GM21528 (cell line): ENCODE measurements around the gene VRK2.
"Not testable (repeated sequence)": the region's sequence is repeated elsewhere in the genome, so short reads cannot be mapped to it uniquely, and the experiment has no call there.

Experiments used
- ATAC-seq: cut with Tn5 transposase; IDR thresholded peaks from one replicate; pipeline ENCODE4 v1.9.1; 2021; ENCODE audit warnings: mild to moderate bottlenecking, moderate library complexity; ENCODE audit not compliant: unreplicated experiment, low FRiP score

Gene VRK2

GRCh38 chr2:58106896-58107295, 60.3 kb downstream of the VRK2 start:
- ATAC-seq, result no peak

- no peak for ATAC-seq
These were observed 61.5 kb downstream of the VRK2 start for GRCh38 chr2:58107803-58108710.

GRCh38 chr2:58109481-58109880, 62.9 kb downstream of the VRK2 start:
- no peak for ATAC-seq

- no peak for ATAC-seq
These were observed 64.2 kb downstream of the VRK2 start for GRCh38 chr2:58110765-58111164.

GRCh38 chr2:58113563-58113962, 67.0 kb downstream of the VRK2 start:
- ATAC-seq, result not testable (repeated sequence)

GRCh38 chr2:58120626-58121229, 74.1 kb downstream of the VRK2 start:
- ATAC-seq, result no peak

- ATAC-seq, result no peak
These were observed 75.4 kb downstream of the VRK2 start for GRCh38 chr2:58122040-58122439.

- no peak for ATAC-seq
These were observed 75.9 kb downstream of the VRK2 start for GRCh38 chr2:58122540-58122939.

- no peak for ATAC-seq
These were observed 80.5 kb downstream of the VRK2 start for GRCh38 chr2:58127111-58127510.

GRCh38 chr2:58130238-58130637, 83.6 kb downstream of the VRK2 start:
- ATAC-seq, result no peak

GRCh38 chr2:58131191-58132011, 84.8 kb downstream of the VRK2 start:
- no peak for ATAC-seq

GRCh38 chr2:58133395-58133794, 86.8 kb downstream of the VRK2 start:
- no peak for ATAC-seq

GRCh38 chr2:58135861-58136260, 89.3 kb downstream of the VRK2 start:
- ATAC-seq, result no peak

- no peak for ATAC-seq
These were observed 90.6 kb downstream of the VRK2 start for GRCh38 chr2:58137221-58137620.

GRCh38 chr2:58137856-58138255, 91.2 kb downstream of the VRK2 start:
- ATAC-seq, result no peak

GRCh38 chr2:58138396-58139030, 91.9 kb downstream of the VRK2 start:
- no peak for ATAC-seq

- ATAC-seq, result no peak
These were observed 94.0 kb downstream of the VRK2 start for GRCh38 chr2:58140508-58141072.

- ATAC-seq, result not testable (repeated sequence)
These were observed 99.2 kb downstream of the VRK2 start for GRCh38 chr2:58145769-58146168.

GRCh38 chr2:58146707-58147106, 100.1 kb downstream of the VRK2 start:
- ATAC-seq, result no peak

GRCh38 chr2:58155160-58155778, 108.7 kb downstream of the VRK2 start:
- no peak for ATAC-seq
